Aorta (tissue), 5 donors: ENCODE measurements around the gene CDC23. TPM values are rescaled to one million over a fixed set of nuclear protein-coding genes. Genes with fewer than 3 reads are reported as not detected.

Experiments used
- ATAC-seq: fragments of 200-7000 bp; cut with Tn5 transposase; one replicate; pipeline ENCODE4 v1.9.1; 2022; ENCODE audit warnings: moderate library complexity; ENCODE audit not compliant: low FRiP score
- DNase-seq, 2 donors: peaks; one replicate each; pipeline ENCODE4 v3.0.0-alpha.2; 2020
- H3K27ac ChIP-seq, 2 donors: one replicate each; pipeline ENCODE4 v1.5.1; 2013; ENCODE audit warnings: low read length in 2 of 2, mild to moderate bottlenecking in 2 of 2, moderate library complexity in 2 of 2, control low read depth in 1 of 2, inconsistent platforms in 1 of 2, low read depth in 1 of 2
- H3K27me3 ChIP-seq, 2 donors: one replicate each; pipeline ENCODE4 v1.6.1; 2013; ENCODE audit warnings: control low read depth in 1 of 2, low read length in 1 of 2, mild to moderate bottlenecking in 1 of 2, moderate library complexity in 1 of 2; ENCODE audit not compliant: insufficient read depth in 2 of 2, control insufficient read depth in 1 of 2
- H3K36me3 ChIP-seq, 2 donors: one replicate each; pipeline ENCODE4 v1.6.1; 2013; ENCODE audit warnings: control low read depth in 1 of 2, low read length in 1 of 2, mild to moderate bottlenecking in 1 of 2; ENCODE audit not compliant: insufficient read depth in 2 of 2, control insufficient read depth in 1 of 2
- H3K4me1 ChIP-seq, 2 donors: one replicate each; pipeline ENCODE4 v1.6.1; 2013; ENCODE audit warnings: low read length in 2 of 2, control low read depth in 1 of 2, mild to moderate bottlenecking in 1 of 2, moderate library complexity in 1 of 2; ENCODE audit not compliant: insufficient read depth in 2 of 2, control insufficient read depth in 1 of 2
- H3K4me3 ChIP-seq, 2 donors: one replicate each; pipeline ENCODE4 v1.5.1; 2013; ENCODE audit warnings: low read length in 2 of 2, control low read depth in 1 of 2, mild to moderate bottlenecking in 1 of 2
- H3K9me3 ChIP-seq: one replicate; pipeline ENCODE4 v1.6.1; 2013; ENCODE audit warnings: mild to moderate bottlenecking, low read length; ENCODE audit not compliant: control insufficient read depth
- WGBS, 2 donors: extraction: QIAGEN DNeasy Blood & Tissue Kit; methylation state at CpG; one replicate each; pipeline ENCODE4 v1.1.7; 2013; 5-methylcytosine and 5-hydroxymethylcytosine counted together
- intact Hi-C, 2 donors: fragments of 100-400 bp; cut with DNase I; formaldehyde crosslinking; loops; one replicate each; pipeline versions ENCODE4 v1.14.2 to v1.15.0; 2022
- polyA plus RNA-seq, 2 donors: library from polyadenylated mRNA; stranded (reverse); fragments of 200-250 nt; gene quantifications; one replicate each; pipeline ENCODE4 v1.2.3, GENCODE V29; 2013
- total RNA-seq, 2 donors: library from RNA; stranded (reverse); fragmentation: NEBNext Ultra II Directional; extraction: Animal tissue kit (Norgen Biotek cat#: 25700); gene quantifications; one replicate each; pipeline ENCODE4 v1.2.1, GENCODE V29; 2021
- donor health status: healthy with polysubstance abuse.
- donor health status: Bipolar disorder and iron deficiency.
- donor health status: DM: no; HTN: no; CAD: no.
- donor health status: DM: no; HTN: no; CAD: no.
- donor health status: DM: yes; HTN: yes; CAD: no.

The CDC23 gene
- total and polyA plus RNA-seq, 4 donors, result 5.8 to 21.1 (median 16.7) TPM

DNA sequence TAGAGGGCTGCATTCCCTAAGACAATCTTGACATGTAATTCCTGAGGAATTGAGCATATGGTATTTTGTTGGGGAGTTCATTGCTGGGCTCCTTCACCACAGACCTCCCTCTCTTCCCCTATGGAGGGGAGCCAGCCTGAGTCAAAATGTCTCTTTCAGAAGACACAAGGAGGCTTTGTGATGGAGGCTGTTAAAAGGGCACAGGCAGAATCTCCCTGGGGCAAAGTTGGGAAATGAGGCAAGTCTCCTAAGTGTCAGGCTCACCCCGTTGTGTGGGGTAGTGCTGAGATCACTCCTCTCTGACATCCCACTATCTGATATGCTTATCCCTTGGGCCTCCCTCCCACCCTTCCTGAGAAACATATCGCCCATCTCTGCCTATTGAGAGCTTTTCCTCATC lies 30.7 kb upstream of the CDC23 start:
- no peaks in the 10 kb centered on the region for H3K9me3 ChIP-seq
- intact Hi-C loops, result no loop called here
- no peaks in the 10 kb centered on the region for H3K36me3 ChIP-seq
- peak in 1 of 2 donors; percentile 30 for DNase-seq
- H3K27me3 ChIP-seq, result no peaks in the 10 kb centered on the region
- 69 to 75% methylated on average over 2 of the region's 2 CpGs for WGBS, 2 donors
- H3K4me1 ChIP-seq, result no peaks in the 10 kb centered on the region
- ATAC-seq, result no peak
- no peak overlapping the region for H3K27ac ChIP-seq
- H3K4me3 ChIP-seq, result no peak overlapping the region

DNA sequence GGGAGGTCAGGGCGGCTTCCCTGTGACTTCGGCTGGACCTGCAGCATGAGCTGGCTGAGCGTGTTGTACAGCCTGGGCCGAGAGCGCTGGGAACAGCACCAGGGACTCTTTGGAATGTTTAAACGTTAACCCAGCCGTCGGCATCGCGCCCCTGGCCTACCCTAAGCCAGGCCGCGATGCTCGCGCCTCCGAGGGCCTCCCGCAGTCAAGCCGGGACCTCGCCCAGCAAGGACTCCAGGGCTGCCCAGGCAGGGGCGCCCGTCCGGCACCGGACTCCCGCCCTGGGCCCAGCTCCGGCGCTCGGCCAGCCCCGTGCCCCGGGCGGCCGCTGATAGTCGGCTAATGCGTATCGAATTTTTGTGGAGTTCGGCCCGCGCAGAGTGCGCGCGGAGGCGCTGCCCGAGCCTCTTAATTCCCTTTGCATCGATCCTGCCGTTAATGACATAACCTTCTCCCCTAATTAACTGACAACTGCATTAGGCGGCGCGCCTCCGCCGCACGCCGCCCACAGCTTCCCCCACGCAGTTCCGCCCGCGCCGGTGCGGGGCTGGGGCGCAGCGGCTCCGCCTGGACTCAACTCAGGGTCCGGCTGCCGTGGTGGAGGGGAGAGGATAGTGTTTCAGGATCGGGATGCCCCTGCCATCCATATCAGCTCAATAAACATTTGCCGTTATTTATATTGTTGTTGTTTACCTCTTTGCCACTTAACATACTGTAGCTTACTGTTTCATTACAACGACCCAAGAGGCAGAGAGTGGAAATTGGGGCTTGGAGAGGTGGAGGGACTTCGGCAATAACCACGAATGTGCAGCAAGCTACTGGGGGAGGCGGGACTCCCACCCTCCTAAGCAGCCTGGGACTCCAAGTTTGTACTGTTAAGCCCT lies 28.8 kb upstream of the CDC23 start:
- ATAC-seq (peak; percentile 76), DNase-seq (peak; percentile 51 to 78)
- no peaks in the 10 kb centered on the region for H3K36me3 ChIP-seq
- WGBS, 2 donors, result 3% methylated on average over 67 of the region's 67 CpGs
- intact Hi-C loops, result no loop called here
- H3K4me1 ChIP-seq, result no peaks in the 10 kb centered on the region
- H3K9me3 ChIP-seq, result no peaks in the 10 kb centered on the region
- no peak overlapping the region for H3K27ac ChIP-seq
- peak overlapping the region; percentile 3 to 12 for H3K4me3 ChIP-seq
- H3K27me3 ChIP-seq, result no peaks in the 10 kb centered on the region

DNA sequence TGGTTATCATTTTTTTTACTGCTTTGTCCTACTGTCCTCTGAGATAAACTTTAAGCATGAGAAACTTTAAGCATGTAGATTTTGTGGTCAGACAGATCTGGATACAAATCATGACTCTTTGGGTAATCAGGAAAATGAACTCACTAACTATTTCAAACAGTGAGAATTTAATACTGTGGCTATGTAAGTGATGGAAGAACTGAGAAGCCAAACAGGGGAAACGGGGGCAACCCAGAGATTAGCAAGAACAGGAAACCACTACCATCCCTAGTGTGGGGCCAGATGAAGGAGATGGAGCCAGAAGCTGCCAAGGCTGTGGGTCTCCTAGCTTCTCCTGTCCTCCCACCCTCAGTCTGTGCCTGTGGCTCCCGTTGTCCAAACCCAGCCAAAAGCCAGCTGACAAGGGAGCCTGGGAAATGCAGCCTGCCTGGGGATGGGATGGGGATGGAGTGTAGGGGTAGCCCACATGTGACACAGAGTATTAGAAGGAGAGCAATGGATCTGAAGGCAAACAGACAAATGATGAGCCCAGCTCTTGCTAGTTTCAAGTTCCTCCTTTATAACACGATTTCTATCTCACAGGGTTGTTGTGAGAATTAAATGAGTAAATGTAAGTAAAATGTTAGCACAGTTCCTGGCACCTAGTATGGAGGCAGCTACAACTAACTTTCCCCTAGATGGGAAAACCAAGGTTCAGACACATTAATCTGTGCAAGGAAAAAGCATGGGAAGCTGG lies 27.7 kb upstream of the CDC23 start:
- H3K27ac ChIP-seq, result no peak overlapping the region
- H3K27me3 ChIP-seq, result no peaks in the 10 kb centered on the region
- no peaks in the 10 kb centered on the region for H3K9me3 ChIP-seq
- H3K36me3 ChIP-seq, result no peaks in the 10 kb centered on the region
- H3K4me3 ChIP-seq, result no peak overlapping the region
- peak in 1 of 2 donors; percentile 15 for DNase-seq
- no peak for ATAC-seq
- 77 to 83% methylated on average over 3 of the region's 3 CpGs for WGBS, 2 donors
- intact Hi-C loops, result no loop called here
- H3K4me1 ChIP-seq, result no peaks in the 10 kb centered on the region

DNA sequence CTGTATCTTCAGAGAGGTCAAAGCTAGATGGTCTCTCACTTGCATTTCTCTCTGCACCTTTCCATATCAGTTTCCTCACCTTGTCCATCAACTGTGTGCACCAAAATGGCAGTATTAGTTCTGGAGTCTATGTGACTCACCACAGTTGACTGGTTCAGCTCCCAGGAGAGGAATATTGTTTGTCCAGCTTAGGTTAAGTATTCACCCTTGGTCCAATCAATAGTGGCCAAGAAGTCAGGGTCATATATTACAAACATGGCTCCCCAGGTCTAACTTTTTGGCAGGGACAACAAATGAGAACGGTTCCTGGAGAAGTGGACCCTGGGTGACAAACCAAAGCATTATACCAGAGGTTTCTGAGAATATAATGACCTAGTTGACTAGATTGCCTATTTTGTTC lies 24.9 kb upstream of the CDC23 start:
- ATAC-seq (no peak), DNase-seq (no peak)
- Histone ChIP-seq H3K9me3 (no peaks in the 10 kb centered on the region), H3K4me3 (no peak overlapping the region), H3K27me3 (peaks cover 0 to 2% of the 10 kb centered on the region in 2 donors), H3K27ac (no peak overlapping the region), H3K4me1 (no peaks in the 10 kb centered on the region), H3K36me3 (no peaks in the 10 kb centered on the region)
- intact Hi-C loops, result no loop called here
- WGBS, 2 donors, result 71 to 77% methylated on average over 1 of the region's 1 CpG

DNA sequence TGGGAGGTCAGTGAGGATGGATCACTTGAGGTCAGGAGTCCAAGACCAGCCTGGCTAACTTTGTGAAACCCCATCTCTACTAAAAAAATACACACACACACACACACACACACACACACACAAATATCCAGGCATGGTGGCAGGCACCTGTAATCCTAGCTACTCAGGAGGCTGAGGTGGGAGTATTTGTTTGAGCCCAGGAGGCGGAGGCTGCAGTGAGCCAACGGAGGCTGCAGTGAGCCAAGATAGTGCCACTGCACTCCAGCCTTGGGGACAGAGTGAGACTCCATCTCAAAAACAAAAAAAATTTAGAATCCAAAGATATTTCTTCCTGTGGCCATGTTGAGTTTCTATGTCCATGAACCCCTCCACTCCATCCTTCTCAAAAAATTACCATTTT lies 21.5 kb upstream of the CDC23 start:
- H3K4me1 ChIP-seq, result no peaks in the 10 kb centered on the region
- H3K27ac ChIP-seq, result no peak overlapping the region
- peaks cover 0 to 2% of the 10 kb centered on the region in 2 donors for H3K27me3 ChIP-seq
- DNase-seq (no peak), ATAC-seq (no peak)
- no peaks in the 10 kb centered on the region for H3K36me3 ChIP-seq
- 77 to 85% methylated on average over 2 of the region's 2 CpGs for WGBS, 2 donors
- H3K4me3 ChIP-seq, result no peak overlapping the region
- H3K9me3 ChIP-seq, result no peaks in the 10 kb centered on the region
- intact Hi-C loops, result no loop called here

DNA sequence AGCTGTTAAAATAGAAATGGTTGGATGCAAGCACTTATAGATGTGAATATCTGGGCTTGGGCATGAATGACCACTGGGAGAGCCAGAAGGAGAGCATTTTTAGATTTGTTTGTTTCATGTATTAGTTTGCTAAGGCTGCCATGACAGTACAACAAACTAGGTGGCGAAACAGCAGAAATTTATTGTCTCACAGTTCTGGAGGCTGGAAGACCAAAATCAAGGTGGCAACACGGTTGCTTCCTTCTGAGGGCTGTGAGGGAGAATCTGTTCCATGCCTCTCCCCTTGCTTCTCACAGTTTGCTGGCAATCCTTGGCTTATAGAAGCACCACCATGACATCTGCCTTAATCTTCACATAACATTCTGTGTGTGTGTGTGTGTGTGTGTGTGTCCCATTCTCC lies 20.2 kb upstream of the CDC23 start:
- ATAC-seq (no peak), DNase-seq (peak in 1 of 2 donors; percentile 5)
- Histone ChIP-seq H3K4me3 (no peak overlapping the region), H3K36me3 (no peaks in the 10 kb centered on the region), H3K27ac (no peak overlapping the region), H3K27me3 (peaks cover 0 to 2% of the 10 kb centered on the region in 2 donors), H3K9me3 (no peaks in the 10 kb centered on the region), H3K4me1 (no peaks in the 10 kb centered on the region)
- intact Hi-C loops, result no loop called here
- WGBS, 2 donors, result 75 to 76% methylated on average over 2 of the region's 2 CpGs

DNA sequence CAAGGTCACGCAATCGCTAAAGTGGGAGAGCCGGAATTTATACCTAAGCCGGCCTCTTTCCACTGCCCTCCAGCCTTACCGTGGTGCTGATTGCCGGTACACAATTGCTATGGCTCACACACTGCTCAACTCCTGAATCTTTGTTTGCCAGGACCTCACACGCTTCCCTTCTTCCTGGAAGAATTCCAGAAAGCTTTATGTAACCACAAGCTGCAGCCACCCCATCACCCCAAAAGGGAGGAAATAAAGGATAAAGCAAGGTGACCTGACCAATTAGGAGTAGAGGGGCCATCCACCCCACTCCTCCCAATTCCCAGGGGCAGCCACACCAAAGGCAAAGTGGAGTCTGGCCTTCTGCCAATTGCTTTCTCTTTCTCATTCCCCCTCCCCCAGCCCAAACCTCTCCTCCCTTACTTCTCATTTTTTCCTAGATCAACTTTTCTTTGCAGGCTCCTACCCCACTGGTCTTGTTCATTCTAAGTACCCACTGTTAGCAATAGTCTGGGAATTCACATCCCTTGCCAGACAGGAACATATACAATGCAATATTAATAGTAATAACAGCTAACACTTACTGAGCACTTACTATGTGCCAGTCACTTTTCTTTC lies 18.0 kb upstream of the CDC23 start:
- Histone ChIP-seq H3K27ac (no peak overlapping the region), H3K4me1 (no peaks in the 10 kb centered on the region), H3K27me3 (peaks cover 0 to 2% of the 10 kb centered on the region in 2 donors), H3K4me3 (no peak overlapping the region), H3K9me3 (peaks cover 4% of the 10 kb centered on the region), H3K36me3 (no peaks in the 10 kb centered on the region)
- 50 to 53% methylated on average over 7 of the region's 7 CpGs for WGBS, 2 donors
- peak in 1 of 2 donors; percentile 21 for DNase-seq
- intact Hi-C loops, result no loop called here
- ATAC-seq, result no peak

DNA sequence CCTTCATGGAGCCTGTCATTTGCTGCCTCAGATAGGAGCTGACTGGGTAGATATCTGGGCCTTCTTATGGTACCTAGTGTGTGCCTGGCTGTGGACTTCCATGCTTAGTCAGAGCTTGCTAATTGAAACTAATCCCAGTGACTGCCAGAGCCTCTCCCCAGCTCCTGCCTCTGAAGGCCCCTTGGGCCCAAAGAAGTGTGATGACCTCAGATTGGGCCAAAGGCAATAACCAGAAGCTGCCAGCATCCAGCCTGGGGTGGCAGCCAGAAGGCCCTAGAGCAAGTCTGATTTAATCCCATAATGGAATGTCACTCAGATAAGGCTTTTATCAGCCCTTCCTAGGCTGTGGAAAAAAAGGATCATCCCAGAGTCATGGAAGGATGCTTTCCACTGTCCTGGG lies 17.1 kb upstream of the CDC23 start:
- no peaks in the 10 kb centered on the region for H3K36me3 ChIP-seq
- no peaks in the 10 kb centered on the region for H3K4me1 ChIP-seq
- DNase-seq (peak; percentile 64 to 79), ATAC-seq (peak; percentile 76)
- peaks cover 4% of the 10 kb centered on the region for H3K9me3 ChIP-seq
- no peak overlapping the region for H3K4me3 ChIP-seq
- peaks cover 0 to 2% of the 10 kb centered on the region in 2 donors for H3K27me3 ChIP-seq
- H3K27ac ChIP-seq, result no peak overlapping the region
- intact Hi-C loops, result no loop called here
